ENCODE data around the gene LATS1.
A peak's percentile ranks its signal among the peaks of the same experiment; 100 is the strongest.
"Not testable (repeated sequence)": the region's sequence is repeated elsewhere in the genome, so short reads cannot be mapped to it uniquely, and the experiment has no call there.

Gene LATS1

DNA sequence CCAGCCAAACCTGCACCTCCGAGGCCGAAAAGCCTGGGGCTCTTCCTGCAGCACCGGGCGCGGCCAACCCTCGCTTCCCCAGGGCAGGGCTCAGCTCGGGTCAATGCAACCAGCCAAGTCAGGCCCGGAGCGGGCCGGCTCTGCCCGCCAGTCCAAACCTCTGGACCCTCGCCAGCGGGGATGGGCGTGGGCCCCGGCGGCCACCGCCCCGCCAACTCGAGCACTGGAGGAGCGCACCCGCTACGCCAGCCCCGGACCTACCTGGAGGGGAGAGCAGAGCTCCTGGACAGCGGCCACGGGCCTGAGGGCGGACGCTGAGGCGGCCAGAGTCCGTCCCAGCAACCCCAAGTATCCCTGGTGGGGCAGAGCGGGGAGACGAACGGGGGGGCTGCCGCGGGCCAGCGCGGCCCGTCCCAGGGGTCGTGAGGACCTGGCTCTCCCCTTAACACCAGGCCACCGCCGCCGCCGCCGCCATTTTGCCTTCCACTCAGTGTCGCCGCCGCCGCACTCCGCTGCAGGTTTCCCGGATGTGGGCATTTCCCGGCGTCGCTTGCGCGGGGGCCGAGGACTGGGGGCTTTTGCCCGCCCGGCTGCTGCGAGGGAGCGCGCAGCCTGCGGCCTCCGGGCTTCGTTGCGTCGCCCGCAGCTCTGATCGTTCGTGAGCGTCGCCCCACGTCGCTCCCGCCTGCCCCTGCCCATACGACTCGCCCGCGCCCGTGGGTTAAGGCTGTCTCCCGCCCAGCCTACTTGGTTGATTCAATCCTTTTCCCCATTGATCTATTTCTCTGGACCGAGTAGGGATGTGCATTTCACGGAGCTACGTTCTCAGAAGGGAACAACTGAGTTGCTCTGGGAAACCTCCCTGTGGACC is at the start of gene LATS1:
Gene LATS1 (minus strand): TSS at position 514 of the 871 bp plus-strand sequence. CDS start 15,975 bp downstream, outside the sequence.
- H3K4me1 Mint-ChIP-seq (ENCODE audit: low read depth): peaks cover 33% of the 10 kb centered on the region
- no peaks in the 10 kb centered on the region for H3K9me3 Mint-ChIP-seq
- H3K27ac Mint-ChIP-seq: peak within 1 kb of the TSS; percentile 94

DNA sequence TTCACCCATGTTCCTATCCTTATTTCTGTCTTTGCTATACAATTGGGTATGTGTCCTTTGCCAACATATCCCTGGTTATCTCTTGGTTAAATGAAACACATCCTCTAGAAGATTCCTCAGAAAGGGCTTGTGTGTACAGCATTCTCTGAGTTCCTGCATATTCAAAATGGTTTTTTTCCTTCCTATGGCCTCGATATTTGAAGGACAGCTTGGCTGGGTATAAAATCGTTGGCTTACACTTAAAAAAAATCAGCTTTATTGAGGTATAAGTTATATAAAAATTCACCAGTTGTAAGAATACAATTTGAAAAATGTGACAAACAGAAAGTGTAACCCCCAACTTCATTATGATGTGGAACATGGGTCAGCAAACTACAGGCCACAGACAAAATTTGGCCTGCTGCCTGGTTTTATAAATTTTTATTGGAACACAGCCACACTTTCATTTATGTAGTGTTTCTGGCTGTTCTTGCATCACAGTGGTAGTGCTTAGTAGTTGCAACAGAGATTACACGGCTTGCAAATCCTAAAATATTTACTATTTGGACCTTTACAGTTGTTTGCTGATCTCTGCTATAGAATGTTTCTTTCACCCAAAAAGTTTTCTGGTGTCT is 48.4 kb upstream of the LATS1 start:
- Mint-ChIP-seq H3K4me1 (ENCODE audit: low read depth) (peaks cover 6% of the 10 kb centered on the region), H3K9me3 (peaks cover 12% of the 10 kb centered on the region), H3K4me3 (no peak overlapping the region), H3K27me3 (ENCODE audit: low read depth) (no peaks in the 10 kb centered on the region), H3K36me3 (ENCODE audit: low read depth) (peaks cover 36% of the 10 kb centered on the region), H3K27ac (no peak overlapping the region)

More for the DNA sequence above, at the start of gene LATS1:
- peaks cover 12% of the 10 kb centered on the region for H3K36me3 Mint-ChIP-seq (ENCODE audit: low read depth)
- peak within 1 kb of the TSS; percentile 92 for H3K4me3 Mint-ChIP-seq
- no peaks in the 10 kb centered on the region for H3K27me3 Mint-ChIP-seq (ENCODE audit: low read depth)

DNA sequence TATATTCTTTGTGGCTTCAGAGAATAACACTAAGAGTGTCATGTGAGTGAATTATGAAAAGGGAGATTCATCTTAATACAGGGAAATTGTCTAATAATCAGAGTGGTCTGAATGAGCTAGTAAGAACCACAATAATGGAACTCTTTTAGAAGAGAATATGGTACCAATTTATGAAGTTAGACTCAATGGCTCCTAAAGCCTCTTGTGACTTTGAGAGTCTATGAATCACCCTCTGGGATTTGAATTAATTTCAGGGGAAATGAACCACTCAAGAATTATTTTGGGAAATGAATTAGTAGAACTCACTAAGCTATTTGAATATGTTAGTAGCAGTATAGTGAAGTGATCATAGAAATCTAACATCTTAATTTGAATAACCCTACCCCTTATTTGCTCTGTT is 46.0 kb upstream of the LATS1 start:
- Mint-ChIP-seq H3K4me3 (no peak overlapping the region), H3K4me1 (ENCODE audit: low read depth) (peaks cover 7% of the 10 kb centered on the region), H3K27me3 (ENCODE audit: low read depth) (no peaks in the 10 kb centered on the region), H3K36me3 (ENCODE audit: low read depth) (peaks cover 41% of the 10 kb centered on the region), H3K27ac (no peak overlapping the region), H3K9me3 (peaks cover 12% of the 10 kb centered on the region)

DNA sequence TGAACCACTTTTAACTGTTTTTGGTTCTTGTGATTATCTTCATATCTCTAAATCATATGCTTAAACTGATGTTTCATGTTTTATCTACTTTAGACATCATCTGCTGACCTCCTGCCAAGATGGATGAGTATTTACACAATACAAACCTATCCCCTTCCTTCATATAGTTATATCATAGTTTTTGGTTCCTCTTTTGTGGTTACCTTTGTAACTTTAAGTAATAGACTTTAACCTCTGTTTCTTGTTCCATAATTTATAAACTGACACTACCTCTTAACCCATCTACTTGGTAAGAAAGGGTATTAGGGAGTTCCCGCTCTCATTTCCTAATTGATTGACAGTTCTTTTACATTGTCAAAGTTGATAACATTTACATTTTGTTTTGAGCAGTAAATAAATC is 43.5 kb upstream of the LATS1 start:
- H3K27ac Mint-ChIP-seq: no peak overlapping the region

DNA sequence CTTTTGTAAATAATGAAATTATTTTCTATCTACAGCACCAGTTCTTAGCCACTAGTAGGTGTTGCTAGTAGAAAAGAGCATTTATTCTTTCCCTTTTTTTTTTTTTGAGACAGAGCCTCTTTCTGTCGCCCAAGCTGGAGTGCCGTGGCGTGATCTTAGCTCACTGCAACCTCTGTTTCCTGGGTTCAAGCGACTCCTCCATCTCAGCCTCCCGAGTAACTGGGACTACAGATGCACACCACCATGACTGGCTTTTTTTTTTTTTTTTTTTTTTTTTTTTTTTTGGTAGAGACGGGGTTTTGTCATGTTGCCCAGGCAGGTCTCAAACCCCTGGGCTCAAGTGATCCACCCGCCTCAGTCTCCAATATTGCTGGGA is 38.3 kb upstream of the LATS1 start:
- Mint-ChIP-seq H3K36me3 (ENCODE audit: low read depth) (peaks cover 18% of the 10 kb centered on the region), H3K27ac (no peak overlapping the region), H3K4me3 (no peak overlapping the region), H3K9me3 (no peaks in the 10 kb centered on the region), H3K4me1 (ENCODE audit: low read depth) (peaks cover 19% of the 10 kb centered on the region), H3K27me3 (ENCODE audit: low read depth) (no peaks in the 10 kb centered on the region)

More for the DNA sequence above, 43.5 kb upstream of the LATS1 start:
- Mint-ChIP-seq H3K9me3 (peaks cover 8% of the 10 kb centered on the region), H3K4me3 (no peak overlapping the region), H3K27me3 (ENCODE audit: low read depth) (no peaks in the 10 kb centered on the region), H3K4me1 (ENCODE audit: low read depth) (peaks cover 8% of the 10 kb centered on the region), H3K36me3 (ENCODE audit: low read depth) (peaks cover 29% of the 10 kb centered on the region)

DNA sequence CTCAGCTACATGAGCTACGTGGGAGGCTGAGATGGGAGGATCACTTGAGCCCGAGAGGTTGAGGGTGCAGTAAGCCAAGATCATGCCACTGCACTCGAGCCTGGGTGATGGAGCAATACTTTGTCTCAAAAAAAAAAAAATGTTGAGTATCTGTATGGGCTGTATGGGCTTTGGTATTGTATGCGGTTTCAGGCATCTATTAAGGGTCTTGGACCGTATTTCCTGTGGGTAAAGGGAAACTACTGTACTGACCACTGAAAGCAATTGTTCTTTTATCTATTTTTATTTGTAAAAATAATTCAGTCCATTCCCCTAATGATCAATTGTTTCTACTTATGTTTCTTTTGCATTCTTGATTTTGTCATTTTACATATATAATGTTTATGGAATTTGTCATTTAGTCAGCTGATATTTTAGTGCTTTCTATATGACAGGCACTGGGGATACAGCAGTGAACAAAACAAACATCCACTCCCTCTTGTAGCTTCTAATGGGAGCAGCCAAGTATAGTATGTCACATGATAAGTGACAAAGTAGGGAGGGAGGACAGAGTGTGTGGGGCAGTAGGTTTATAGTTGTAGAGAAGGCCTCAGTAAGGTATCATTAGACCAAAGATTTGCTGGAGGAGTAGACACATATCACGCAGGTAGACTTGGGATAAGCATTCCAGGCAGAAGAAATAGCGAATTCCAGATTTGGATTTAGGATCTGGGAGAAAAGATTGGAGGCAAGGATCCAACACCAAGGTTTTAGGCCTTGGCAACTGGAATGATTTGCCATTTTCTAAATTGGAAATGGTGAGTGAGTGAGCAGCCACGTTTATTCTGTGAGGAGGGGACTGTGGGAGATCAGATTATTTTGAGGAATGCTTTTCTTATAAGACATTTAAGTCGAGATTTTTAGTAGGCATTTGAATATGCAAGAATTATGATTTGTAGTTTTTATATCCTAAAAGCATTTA is 37.7 kb upstream of the LATS1 start:
- H3K36me3 Mint-ChIP-seq (ENCODE audit: low read depth): peaks cover 15% of the 10 kb centered on the region
- H3K9me3 Mint-ChIP-seq: no peaks in the 10 kb centered on the region
- no peaks in the 10 kb centered on the region for H3K27me3 Mint-ChIP-seq (ENCODE audit: low read depth)
- H3K4me3 Mint-ChIP-seq: no peak overlapping the region
- no peak overlapping the region for H3K27ac Mint-ChIP-seq
- peaks cover 18% of the 10 kb centered on the region for H3K4me1 Mint-ChIP-seq (ENCODE audit: low read depth)

DNA sequence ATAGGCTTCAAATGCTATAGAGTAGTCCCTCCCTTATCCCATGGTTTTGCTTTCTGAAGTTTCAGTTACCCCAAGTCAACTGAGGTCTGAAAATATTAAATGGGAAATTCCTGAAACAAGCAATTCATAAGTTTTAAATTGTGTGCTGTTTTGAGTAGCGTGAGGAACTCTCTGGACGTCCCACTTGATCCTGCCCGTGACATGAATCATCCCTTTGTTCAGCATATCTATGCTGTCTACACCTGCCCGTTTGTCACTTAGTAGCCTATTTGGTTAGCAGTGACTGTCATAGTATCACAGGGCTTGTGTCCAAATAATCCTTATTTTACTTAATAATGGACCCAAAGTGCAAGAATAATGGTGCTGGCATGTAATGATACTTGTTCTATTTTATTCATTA is 36.6 kb upstream of the LATS1 start:
- Mint-ChIP-seq H3K4me1 (ENCODE audit: low read depth) (peaks cover 19% of the 10 kb centered on the region), H3K4me3 (no peak overlapping the region), H3K36me3 (ENCODE audit: low read depth) (peaks cover 9% of the 10 kb centered on the region), H3K27ac (no peak overlapping the region), H3K9me3 (no peaks in the 10 kb centered on the region), H3K27me3 (ENCODE audit: low read depth) (no peaks in the 10 kb centered on the region)

DNA sequence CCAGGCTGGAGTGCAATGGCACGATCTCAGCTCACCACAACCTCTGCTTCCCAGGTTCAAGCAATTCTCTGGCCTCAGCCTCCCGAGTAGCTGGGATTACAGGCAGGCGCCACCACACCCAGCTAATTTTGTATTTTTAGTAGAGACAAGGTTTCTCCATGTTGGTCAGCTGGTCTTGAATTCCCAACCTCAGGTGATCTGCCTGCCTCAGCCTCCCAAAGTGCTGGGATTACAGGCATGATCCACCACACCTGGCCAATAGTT is 35.4 kb upstream of the LATS1 start:
- peaks cover 23% of the 10 kb centered on the region for H3K4me1 Mint-ChIP-seq (ENCODE audit: low read depth)
- H3K27me3 Mint-ChIP-seq (ENCODE audit: low read depth); H3K27ac Mint-ChIP-seq; H3K9me3 Mint-ChIP-seq; H3K36me3 Mint-ChIP-seq (ENCODE audit: low read depth); H3K4me3 Mint-ChIP-seq: not testable (repeated sequence)

DNA sequence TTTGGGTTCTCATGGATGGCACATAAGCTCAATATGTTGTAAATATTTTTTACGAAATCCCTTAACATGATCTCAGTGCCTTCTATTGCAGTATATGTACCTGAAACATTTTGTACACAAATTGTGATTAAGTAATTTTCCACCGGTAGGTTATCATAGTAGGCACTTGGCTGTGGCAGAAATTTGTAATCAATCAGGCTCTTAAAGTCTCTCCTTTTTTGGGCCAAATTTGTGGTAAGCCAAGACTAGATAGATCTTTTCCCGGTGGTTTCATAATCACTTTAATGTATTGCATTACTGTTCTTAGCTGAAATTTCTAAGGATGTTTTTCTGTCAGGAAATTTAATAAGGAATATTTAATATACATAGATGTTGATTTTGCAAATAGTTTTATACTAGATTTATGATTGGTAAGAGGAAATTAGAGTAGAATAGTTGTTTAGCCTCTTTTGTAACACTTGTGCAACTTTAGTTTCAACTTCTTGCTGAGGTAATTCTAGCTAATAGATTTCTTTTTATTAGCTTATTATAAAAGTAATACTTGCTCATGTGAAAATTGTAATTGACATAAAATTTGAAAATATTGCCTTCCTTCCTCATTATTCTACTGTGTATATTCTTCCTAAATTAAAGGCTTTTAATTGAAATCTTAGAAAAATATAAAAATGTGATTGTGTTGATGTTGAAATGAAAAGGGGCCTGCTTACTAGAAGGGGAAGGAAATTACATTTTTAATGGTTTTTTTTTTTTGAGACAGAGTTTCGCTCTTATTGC is 34.9 kb upstream of the LATS1 start:
- Mint-ChIP-seq H3K36me3 (ENCODE audit: low read depth) (peaks cover 7% of the 10 kb centered on the region), H3K4me1 (ENCODE audit: low read depth) (peaks cover 24% of the 10 kb centered on the region), H3K4me3 (peak overlapping the region; percentile 14), H3K27ac (no peak overlapping the region), H3K27me3 (ENCODE audit: low read depth) (no peaks in the 10 kb centered on the region), H3K9me3 (no peaks in the 10 kb centered on the region)

DNA sequence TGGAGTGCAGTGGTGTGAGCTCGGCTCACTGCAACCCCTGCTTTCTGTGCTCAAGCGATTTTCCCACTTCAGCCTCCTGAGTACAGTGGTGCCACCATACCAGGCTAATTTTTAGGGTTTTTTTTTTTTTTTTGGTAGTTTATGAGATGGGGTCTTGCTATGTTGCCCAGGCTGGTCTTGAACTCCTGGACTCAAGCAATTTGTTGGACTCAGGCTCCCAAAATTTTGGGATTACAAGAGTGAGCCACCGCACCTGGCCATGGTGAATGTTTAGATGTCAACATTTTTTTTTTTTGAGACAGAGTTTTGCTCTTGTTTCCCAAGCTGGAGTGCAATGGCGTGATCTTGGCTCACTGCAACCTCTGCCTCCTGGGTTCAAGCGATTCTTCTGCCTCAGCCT is 34.0 kb upstream of the LATS1 start:
- not testable (repeated sequence) for H3K27me3 Mint-ChIP-seq (ENCODE audit: low read depth); H3K27ac Mint-ChIP-seq; H3K36me3 Mint-ChIP-seq (ENCODE audit: low read depth); H3K9me3 Mint-ChIP-seq
- Mint-ChIP-seq H3K4me1 (ENCODE audit: low read depth) (peaks cover 28% of the 10 kb centered on the region), H3K4me3 (peak overlapping the region; percentile 14)

DNA sequence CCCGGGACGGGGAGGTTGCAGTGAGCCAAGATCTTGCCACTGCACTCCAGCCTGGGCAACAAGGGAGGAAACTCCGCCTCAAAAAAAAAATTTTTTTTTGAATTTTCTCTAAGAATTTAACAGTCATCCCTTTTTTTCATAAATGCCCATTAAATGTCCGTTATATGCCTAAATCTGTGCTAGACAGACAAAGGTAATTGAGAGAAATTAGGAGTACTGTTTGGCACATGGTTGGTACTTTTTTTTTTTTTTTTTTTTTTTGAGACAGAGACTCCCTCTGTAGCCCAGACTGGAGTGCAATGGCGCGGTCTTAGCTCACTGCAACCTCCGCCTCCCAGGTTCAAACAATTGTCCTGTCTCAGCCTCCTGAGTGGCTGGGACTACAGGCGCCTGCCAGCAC is 33.3 kb upstream of the LATS1 start:
- Mint-ChIP-seq H3K4me1 (ENCODE audit: low read depth) (peaks cover 33% of the 10 kb centered on the region), H3K4me3 (peak overlapping the region; percentile 86), H3K27me3 (ENCODE audit: low read depth) (no peaks in the 10 kb centered on the region)

DNA sequence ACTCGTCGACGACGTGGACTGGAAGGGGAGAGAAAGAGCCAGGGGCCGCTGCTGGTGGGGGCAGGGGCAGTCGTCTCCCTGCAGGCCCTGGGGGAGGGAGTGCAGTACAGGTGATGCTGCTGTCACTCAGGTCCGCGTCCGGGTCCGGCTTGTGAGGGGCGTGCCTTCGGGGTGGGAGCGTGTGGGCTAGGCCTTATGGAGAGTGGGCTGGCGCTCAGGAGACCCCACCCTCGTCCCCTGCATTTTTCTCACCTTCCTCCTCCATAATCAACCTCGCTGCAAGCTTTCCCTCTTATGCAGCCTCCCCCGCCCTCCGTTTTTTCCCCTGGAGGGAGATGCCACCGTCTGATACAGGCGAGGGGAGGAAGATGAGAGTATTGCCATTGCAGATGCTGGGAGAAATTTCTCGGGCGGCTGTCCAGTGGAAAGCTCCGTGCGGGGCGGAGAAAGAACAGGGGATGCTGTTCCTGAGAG is 32.3 kb upstream of the LATS1 start:
- H3K36me3 Mint-ChIP-seq (ENCODE audit: low read depth): peaks cover 3% of the 10 kb centered on the region
- H3K4me3 Mint-ChIP-seq: peak overlapping the region; percentile 86
- no peaks in the 10 kb centered on the region for H3K9me3 Mint-ChIP-seq
- H3K4me1 Mint-ChIP-seq (ENCODE audit: low read depth): peaks cover 33% of the 10 kb centered on the region
- peak overlapping the region; percentile 77 for H3K27ac Mint-ChIP-seq
- H3K27me3 Mint-ChIP-seq (ENCODE audit: low read depth): no peaks in the 10 kb centered on the region

More for the DNA sequence above, 33.3 kb upstream of the LATS1 start:
- H3K27ac Mint-ChIP-seq: no peak overlapping the region
- H3K36me3 Mint-ChIP-seq (ENCODE audit: low read depth): peaks cover 7% of the 10 kb centered on the region
- no peaks in the 10 kb centered on the region for H3K9me3 Mint-ChIP-seq

DNA sequence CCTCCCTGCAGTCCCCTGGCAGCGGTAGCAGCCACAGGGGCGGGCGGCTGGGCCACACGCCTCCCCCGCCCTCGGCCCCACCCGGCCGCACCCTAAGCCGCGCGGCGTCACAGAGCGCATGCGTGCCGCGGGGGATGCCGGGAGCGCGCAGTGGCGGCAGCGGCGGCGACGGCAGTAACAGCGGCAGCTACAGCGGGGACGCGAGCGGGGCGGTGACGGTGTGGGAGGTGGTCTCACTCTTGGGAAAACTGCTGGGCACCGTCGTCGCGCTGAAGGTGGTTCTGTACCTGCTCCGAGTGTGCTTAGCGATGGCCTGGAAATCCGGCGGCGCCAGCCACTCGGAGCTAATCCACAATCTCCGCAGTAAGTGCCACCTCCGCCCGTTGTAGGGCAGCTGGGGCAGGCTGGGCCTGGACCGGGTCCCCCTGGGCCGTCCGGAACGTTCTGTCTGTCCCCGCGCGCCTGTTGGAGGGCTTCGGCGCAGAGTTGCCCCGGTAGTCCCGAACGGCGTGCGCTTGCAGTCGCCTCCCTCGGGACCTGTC is 31.8 kb upstream of the LATS1 start, which contains the start of gene PCMT1:
Gene PCMT1 (plus strand): TSS at position 148 of the 542 bp plus-strand sequence. CDS start 161 bp downstream, at position 309.
- Mint-ChIP-seq H3K27me3 (ENCODE audit: low read depth) (no peaks in the 10 kb centered on the region), H3K27ac (peak within 1 kb of the TSS; percentile 77), H3K36me3 (ENCODE audit: low read depth) (peaks cover 3% of the 10 kb centered on the region), H3K4me1 (ENCODE audit: low read depth) (peaks cover 33% of the 10 kb centered on the region), H3K9me3 (no peaks in the 10 kb centered on the region), H3K4me3 (peak within 1 kb of the TSS; percentile 86)
